ENCODE data around the gene APP. TPM values are rescaled to one million over a fixed set of nuclear protein-coding genes. Genes with fewer than 3 reads are reported as not detected.

The APP gene
- total RNA-seq, 4 donors from 2014 or later: 234 to 376 (median 343) TPM

- TF ChIP-seq POLR2A (IDR thresholded peaks at IDR 0.05) (no peak), EP300 (IDR thresholded peaks at IDR 0.05) (no peak), POLR2AphosphoS5 (IDR thresholded peaks at IDR 0.05) (no peak)
- TF ChIP-seq, protein P1, sequence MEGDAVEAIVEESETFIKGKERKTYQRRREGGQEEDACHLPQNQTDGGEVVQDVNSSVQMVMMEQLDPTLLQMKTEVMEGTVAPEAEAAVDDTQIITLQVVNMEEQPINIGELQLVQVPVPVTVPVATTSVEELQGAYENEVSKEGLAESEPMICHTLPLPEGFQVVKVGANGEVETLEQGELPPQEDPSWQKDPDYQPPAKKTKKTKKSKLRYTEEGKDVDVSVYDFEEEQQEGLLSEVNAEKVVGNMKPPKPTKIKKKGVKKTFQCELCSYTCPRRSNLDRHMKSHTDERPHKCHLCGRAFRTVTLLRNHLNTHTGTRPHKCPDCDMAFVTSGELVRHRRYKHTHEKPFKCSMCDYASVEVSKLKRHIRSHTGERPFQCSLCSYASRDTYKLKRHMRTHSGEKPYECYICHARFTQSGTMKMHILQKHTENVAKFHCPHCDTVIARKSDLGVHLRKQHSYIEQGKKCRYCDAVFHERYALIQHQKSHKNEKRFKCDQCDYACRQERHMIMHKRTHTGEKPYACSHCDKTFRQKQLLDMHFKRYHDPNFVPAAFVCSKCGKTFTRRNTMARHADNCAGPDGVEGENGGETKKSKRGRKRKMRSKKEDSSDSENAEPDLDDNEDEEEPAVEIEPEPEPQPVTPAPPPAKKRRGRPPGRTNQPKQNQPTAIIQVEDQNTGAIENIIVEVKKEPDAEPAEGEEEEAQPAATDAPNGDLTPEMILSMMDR (IDR thresholded peaks at IDR 0.05): no peak
- Histone ChIP-seq H3K4me1 (peaks cover 15% of the 10 kb centered on the region), H3K4me3 (no peak overlapping the region), H3K27ac (no peak overlapping the region), H3K27me3 (no peaks in the 10 kb centered on the region), H3K36me3 (peaks cover 9% of the 10 kb centered on the region), H3K9me3 (no peaks in the 10 kb centered on the region)
- WGBS: 94% methylated on average over 5 of the region's 5 CpGs
- no peak for DNase-seq (ENCODE audit: low spot score in 2 of 2)
Measured at GRCh38 chr21:25909341-25909740, 261.2 kb downstream of the APP start.

- H3K36me3 ChIP-seq: peaks cover 11% of the 10 kb centered on the region
- H3K9me3 ChIP-seq: no peaks in the 10 kb centered on the region
- H3K27ac ChIP-seq: no peak overlapping the region
- TF ChIP-seq, protein P1 (IDR thresholded peaks at IDR 0.05): no peak
- TF ChIP-seq POLR2A (IDR thresholded peaks at IDR 0.05): no peak
- no peak for TF ChIP-seq EP300 (IDR thresholded peaks at IDR 0.05)
- no peak for TF ChIP-seq POLR2AphosphoS5 (IDR thresholded peaks at IDR 0.05)
- no peak for DNase-seq (ENCODE audit: low spot score in 2 of 2)
- H3K27me3 ChIP-seq: no peaks in the 10 kb centered on the region
- H3K4me1 ChIP-seq: peaks cover 15% of the 10 kb centered on the region
- 85% methylated on average over 5 of the region's 5 CpGs for WGBS
- no peak overlapping the region for H3K4me3 ChIP-seq
Measured at GRCh38 chr21:25908495-25908894, 262.1 kb downstream of the APP start.

- WGBS: 43% methylated on average over 3 of the region's 3 CpGs
- no peak for DNase-seq (ENCODE audit: low spot score in 2 of 2)
Measured at GRCh38 chr21:25907573-25908275, 262.8 kb downstream of the APP start.

GRCh38 chr21:25906587-25906986 lies 264.0 kb downstream of the APP start:
- Histone ChIP-seq H3K4me1 (peaks cover 15% of the 10 kb centered on the region), H3K36me3 (peaks cover 11% of the 10 kb centered on the region), H3K27ac (no peak overlapping the region), H3K9me3 (no peaks in the 10 kb centered on the region), H3K27me3 (no peaks in the 10 kb centered on the region), H3K4me3 (no peak overlapping the region)
- TF ChIP-seq, protein P1 (IDR thresholded peaks at IDR 0.05): no peak
- TF ChIP-seq EP300 (IDR thresholded peaks at IDR 0.05) (no peak), POLR2A (IDR thresholded peaks at IDR 0.05) (no peak), POLR2AphosphoS5 (IDR thresholded peaks at IDR 0.05) (no peak)
- no peak for DNase-seq (ENCODE audit: low spot score in 2 of 2)
- WGBS: 93% methylated on average over 7 of the region's 7 CpGs

More at GRCh38 chr21:25907573-25908275, 262.8 kb downstream of the APP start:
- Histone ChIP-seq H3K4me1 (peaks cover 15% of the 10 kb centered on the region), H3K4me3 (no peak overlapping the region), H3K36me3 (peaks cover 11% of the 10 kb centered on the region), H3K27me3 (no peaks in the 10 kb centered on the region), H3K9me3 (no peaks in the 10 kb centered on the region), H3K27ac (peak overlapping the region; percentile 29)
- TF ChIP-seq EP300 (IDR thresholded peaks at IDR 0.05) (no peak), POLR2A (IDR thresholded peaks at IDR 0.05) (no peak), POLR2AphosphoS5 (IDR thresholded peaks at IDR 0.05) (no peak)
- TF ChIP-seq, protein P1 (IDR thresholded peaks at IDR 0.05): no peak

DNA sequence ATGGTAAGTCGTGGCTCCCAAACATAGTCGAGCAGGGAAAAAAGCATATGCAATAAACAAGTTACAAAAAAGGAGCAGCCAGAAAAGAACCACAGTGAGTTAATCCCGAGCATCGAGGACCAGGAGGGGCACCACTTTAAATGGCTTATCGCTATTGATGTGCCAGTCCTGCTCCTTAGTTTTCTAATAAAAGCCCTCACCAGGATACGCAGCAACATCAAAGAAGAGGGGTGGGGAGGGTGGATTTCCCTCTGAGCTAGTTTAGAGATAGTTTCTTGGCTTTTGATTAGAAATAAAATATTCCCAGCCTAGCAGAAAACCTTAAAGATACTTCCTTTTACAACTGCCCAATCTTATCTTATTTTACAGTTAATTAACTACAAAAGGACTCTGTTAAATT lies 265.4 kb downstream of the APP start:
- H3K36me3 ChIP-seq: peaks cover 7% of the 10 kb centered on the region
- peaks cover 15% of the 10 kb centered on the region for H3K4me1 ChIP-seq
- WGBS: 75% methylated on average over 6 of the region's 6 CpGs

More for the DNA sequence above, 265.4 kb downstream of the APP start:
- no peak overlapping the region for H3K27ac ChIP-seq
- TF ChIP-seq, protein P1 (IDR thresholded peaks at IDR 0.05): no peak
- TF ChIP-seq POLR2A (IDR thresholded peaks at IDR 0.05): no peak
- H3K27me3 ChIP-seq: no peaks in the 10 kb centered on the region
- no peak overlapping the region for H3K4me3 ChIP-seq
- H3K9me3 ChIP-seq: no peaks in the 10 kb centered on the region
- DNase-seq (ENCODE audit: low spot score in 2 of 2): no peak
